ENCODE data around the gene PAX4. TPM values are rescaled to one million over a fixed set of nuclear protein-coding genes. Genes with fewer than 3 reads are reported as not detected.

PAX4 gene, protein sequence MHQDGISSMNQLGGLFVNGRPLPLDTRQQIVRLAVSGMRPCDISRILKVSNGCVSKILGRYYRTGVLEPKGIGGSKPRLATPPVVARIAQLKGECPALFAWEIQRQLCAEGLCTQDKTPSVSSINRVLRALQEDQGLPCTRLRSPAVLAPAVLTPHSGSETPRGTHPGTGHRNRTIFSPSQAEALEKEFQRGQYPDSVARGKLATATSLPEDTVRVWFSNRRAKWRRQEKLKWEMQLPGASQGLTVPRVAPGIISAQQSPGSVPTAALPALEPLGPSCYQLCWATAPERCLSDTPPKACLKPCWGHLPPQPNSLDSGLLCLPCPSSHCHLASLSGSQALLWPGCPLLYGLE
- polyA plus RNA-seq = not detected in 2 replicates
- polyA minus RNA-seq = not detected in 2 replicates

GRCh38 chr7:127618042-127618441, at the start of gene PAX4:
Gene PAX4 (minus strand): TSS chr7:127618142. CDS start chr7:127615928, 2,214 bp downstream.
- TF ChIP-seq EP300 (conservative IDR thresholded peaks at IDR 0.05; ENCODE audit: poor library complexity, severe bottlenecking) (no peak), MXI1 (conservative IDR thresholded peaks at IDR 0.05; ENCODE audit: poor library complexity, severe bottlenecking) (no peak), CTCF (IDR thresholded peaks at IDR 0.05; ENCODE audit: poor library complexity, severe bottlenecking) (no peak), EZH2 (IDR thresholded peaks at IDR 0.05; ENCODE audit: borderline replicate concordance, insufficient read depth, low read length, poor library complexity, severe bottlenecking) (no peak), REST (IDR thresholded peaks at IDR 0.05; ENCODE audit: borderline replicate concordance) (no peak), TAF1 (IDR thresholded peaks at IDR 0.05; ENCODE audit: low read depth) (no peak), RAD21 (conservative IDR thresholded peaks at IDR 0.05) (no peak)
- peaks cover 40% of the 10 kb centered on the region for H3K27me3 ChIP-seq (ENCODE audit: insufficient read depth, low read depth, low read length)

GRCh38 chr7:127667017-127667670, 49.2 kb upstream of the PAX4 start:
- H3K36me3 ChIP-seq (ENCODE audit: insufficient read depth, low read length) = no peaks in the 10 kb centered on the region
- H3K4me2 ChIP-seq (ENCODE audit: low read length) = no peak overlapping the region
- no peaks in the 10 kb centered on the region for H3K9me2 ChIP-seq (ENCODE audit: insufficient read depth, low read length)
- H3K27me3 ChIP-seq (ENCODE audit: insufficient read depth, low read depth, low read length) = no peaks in the 10 kb centered on the region
- no peaks in the 10 kb centered on the region for H3K79me2 ChIP-seq (replicated peaks; ENCODE audit: insufficient read depth, low read length)
- H3K27ac ChIP-seq (ENCODE audit: low read length) = no peak overlapping the region
- no peak overlapping the region for H2AFZ ChIP-seq (ENCODE audit: low read depth, low read length)
- no peaks in the 10 kb centered on the region for H3F3A ChIP-seq (ENCODE audit: insufficient read depth, low read length, poor library complexity, severe bottlenecking)
- no peak for TF ChIP-seq EP300 (conservative IDR thresholded peaks at IDR 0.05; ENCODE audit: poor library complexity, severe bottlenecking)
- TF ChIP-seq REST (IDR thresholded peaks at IDR 0.05; ENCODE audit: borderline replicate concordance) = no peak
- no peak for TF ChIP-seq RAD21 (conservative IDR thresholded peaks at IDR 0.05)
- TF ChIP-seq TAF1 (IDR thresholded peaks at IDR 0.05; ENCODE audit: low read depth) = no peak
- no peak for TF ChIP-seq CTCF (IDR thresholded peaks at IDR 0.05; ENCODE audit: poor library complexity, severe bottlenecking)
- TF ChIP-seq SMC3 (conservative IDR thresholded peaks at IDR 0.05; ENCODE audit: poor library complexity) = no peak
- no peak for TF ChIP-seq POLR2AphosphoS5 (IDR thresholded peaks at IDR 0.05)
- TF ChIP-seq EZH2 (IDR thresholded peaks at IDR 0.05; ENCODE audit: borderline replicate concordance, insufficient read depth, low read length, poor library complexity, severe bottlenecking) = no peak
- no peak for TF ChIP-seq MXI1 (conservative IDR thresholded peaks at IDR 0.05; ENCODE audit: poor library complexity, severe bottlenecking)
- H3K4me3 ChIP-seq (ENCODE audit: low read length) = no peak overlapping the region
- H4K20me1 ChIP-seq (ENCODE audit: insufficient read depth) = no peaks in the 10 kb centered on the region
- H3K9ac ChIP-seq (ENCODE audit: low read length) = no peak overlapping the region
- H3K9me3 ChIP-seq (ENCODE audit: low read length) = no peaks in the 10 kb centered on the region

More at GRCh38 chr7:127618042-127618441, at the start of gene PAX4:
- Histone ChIP-seq H3K9me3 (ENCODE audit: low read length) (no peaks in the 10 kb centered on the region), H3K27ac (ENCODE audit: low read length) (no peak within 1 kb of the TSS), H3F3A (ENCODE audit: insufficient read depth, low read length, poor library complexity, severe bottlenecking) (no peaks in the 10 kb centered on the region), H3K4me3 (ENCODE audit: low read length) (no peak within 1 kb of the TSS), H3K36me3 (ENCODE audit: insufficient read depth, low read length) (no peaks in the 10 kb centered on the region), H3K9me2 (ENCODE audit: insufficient read depth, low read length) (no peaks in the 10 kb centered on the region), H3K79me2 (replicated peaks; ENCODE audit: insufficient read depth, low read length) (no peaks in the 10 kb centered on the region), H3K4me2 (ENCODE audit: low read length) (no peak within 1 kb of the TSS), H4K20me1 (ENCODE audit: insufficient read depth) (no peaks in the 10 kb centered on the region), H3K9ac (ENCODE audit: low read length) (no peak within 1 kb of the TSS), H2AFZ (ENCODE audit: low read depth, low read length) (no peak within 1 kb of the TSS)

All from neural cell (in vitro differentiated cells).